Measurements from ENCODE around the gene NIPAL4. TPM values are rescaled to one million over a fixed set of nuclear protein-coding genes. Genes with fewer than 3 reads are reported as not detected.

The NIPAL4 gene
- total RNA-seq, 1 experiment from 2014 or later, result not detected

GRCh38 chr5:157504053-157504452, 44.0 kb downstream of the NIPAL4 start:
- H3K23ac ChIP-seq (ENCODE audit: insufficient read length, low read depth, low read length), result no peak overlapping the region
- no peak overlapping the region for H3K27ac Mint-ChIP-seq
- no peak overlapping the region for H4K8ac ChIP-seq (replicated peaks; ENCODE audit: insufficient read length, low read depth, low read length)
- H3K79me2 ChIP-seq (ENCODE audit: insufficient read depth, low read length), result no peaks in the 10 kb centered on the region
- H3K56ac ChIP-seq (ENCODE audit: insufficient read length, low read depth, low read length), result no peak overlapping the region
- no peak overlapping the region for H4K5ac ChIP-seq (ENCODE audit: insufficient read length, low read depth, low read length)
- H3K9me3 ChIP-seq (ENCODE audit: control insufficient read depth, low read depth, low read length), result no peaks in the 10 kb centered on the region
- no peaks in the 10 kb centered on the region for H3K79me1 ChIP-seq (ENCODE audit: insufficient read depth, low read depth, low read length, poor library complexity, severe bottlenecking)
- H3K27me3 ChIP-seq (ENCODE audit: insufficient read depth, low read length), result no peaks in the 10 kb centered on the region
- TF ChIP-seq, protein P1, sequence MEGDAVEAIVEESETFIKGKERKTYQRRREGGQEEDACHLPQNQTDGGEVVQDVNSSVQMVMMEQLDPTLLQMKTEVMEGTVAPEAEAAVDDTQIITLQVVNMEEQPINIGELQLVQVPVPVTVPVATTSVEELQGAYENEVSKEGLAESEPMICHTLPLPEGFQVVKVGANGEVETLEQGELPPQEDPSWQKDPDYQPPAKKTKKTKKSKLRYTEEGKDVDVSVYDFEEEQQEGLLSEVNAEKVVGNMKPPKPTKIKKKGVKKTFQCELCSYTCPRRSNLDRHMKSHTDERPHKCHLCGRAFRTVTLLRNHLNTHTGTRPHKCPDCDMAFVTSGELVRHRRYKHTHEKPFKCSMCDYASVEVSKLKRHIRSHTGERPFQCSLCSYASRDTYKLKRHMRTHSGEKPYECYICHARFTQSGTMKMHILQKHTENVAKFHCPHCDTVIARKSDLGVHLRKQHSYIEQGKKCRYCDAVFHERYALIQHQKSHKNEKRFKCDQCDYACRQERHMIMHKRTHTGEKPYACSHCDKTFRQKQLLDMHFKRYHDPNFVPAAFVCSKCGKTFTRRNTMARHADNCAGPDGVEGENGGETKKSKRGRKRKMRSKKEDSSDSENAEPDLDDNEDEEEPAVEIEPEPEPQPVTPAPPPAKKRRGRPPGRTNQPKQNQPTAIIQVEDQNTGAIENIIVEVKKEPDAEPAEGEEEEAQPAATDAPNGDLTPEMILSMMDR (conservative IDR thresholded peaks at IDR 0.05), result no peak
- H3K27me3 Mint-ChIP-seq (ENCODE audit: low read depth), result no peaks in the 10 kb centered on the region
- no peak overlapping the region for H2BK15ac ChIP-seq (ENCODE audit: low read depth, low read length)
- H3K27ac ChIP-seq (ENCODE audit: insufficient read length, low read depth, low read length), result no peak overlapping the region
- H3K23me2 ChIP-seq (ENCODE audit: insufficient read length, low read depth, low read length, poor library complexity, severe bottlenecking), result no peaks in the 10 kb centered on the region
- H3K9ac ChIP-seq (ENCODE audit: extremely low read depth, insufficient read length, low read length), result no peak overlapping the region
- WGBS (ENCODE audit: extremely low coverage, insufficient read length, low lambda C conversion rate), result no CpG with 5 or more reads among the region's 8 CpGs
- no peak overlapping the region for H3K18ac ChIP-seq (ENCODE audit: insufficient read length, low read depth, low read length)
- no peak overlapping the region for H3K4ac ChIP-seq (ENCODE audit: low read depth, low read length)
- no peaks in the 10 kb centered on the region for H4K20me1 ChIP-seq (ENCODE audit: control insufficient read depth, insufficient read depth, insufficient read length)
- no peak overlapping the region for H3K4me2 ChIP-seq (ENCODE audit: insufficient read depth, insufficient read length, low read length)
- no peak for DNase-seq
- H3K14ac ChIP-seq (ENCODE audit: insufficient read depth, low read length), result no peak overlapping the region
- H2BK20ac ChIP-seq (ENCODE audit: low read depth, low read length, poor library complexity, severe bottlenecking), result no peak overlapping the region
- H3T11ph ChIP-seq (ENCODE audit: low read length), result no peak overlapping the region
- no peak overlapping the region for H2AK5ac ChIP-seq (ENCODE audit: insufficient read length, low read length)
- no peak overlapping the region for H2BK12ac ChIP-seq (ENCODE audit: insufficient read length, low read depth, low read length)
- H3K4me1 Mint-ChIP-seq, result no peaks in the 10 kb centered on the region
- H4K91ac ChIP-seq (ENCODE audit: insufficient read length, low read depth, low read length), result no peak overlapping the region
- no peak overlapping the region for H3K4me3 Mint-ChIP-seq
- no peaks in the 10 kb centered on the region for H3K9me3 Mint-ChIP-seq
- H2BK5ac ChIP-seq (ENCODE audit: insufficient read length, low read length), result no peak overlapping the region
- H2BK120ac ChIP-seq (ENCODE audit: low read depth, low read length, poor library complexity, severe bottlenecking), result no peak overlapping the region
- peaks cover 5 to 6% (median 5%) of the 10 kb centered on the region in 3 experiments; a peak in 3 of 7 replicates for H3K36me3 Mint-ChIP-seq (ENCODE audit: insufficient read depth in 1 of 3, low read depth in 3 of 3)
- H3K4me1 ChIP-seq (ENCODE audit: insufficient read depth, low read length), result no peaks in the 10 kb centered on the region; the same call in 1 of the 2 replicates
- no peak overlapping the region for H2AFZ ChIP-seq (ENCODE audit: low read length)
